M059J (cell line): ENCODE results near the gene WLS. TPM values are rescaled to one million over a fixed set of nuclear protein-coding genes. Genes with fewer than 3 reads are reported as not detected.

Source experiments
- DNase-seq: peaks from one replicate; pipeline ENCODE4 v3.0.0-alpha.2; 2012; ENCODE audit warnings: low read depth
- total RNA-seq: library from RNA; depleted of rRNA; stranded (reverse); fragments of >200 nt; shearing (Covaris generic); gene quantifications from 2 replicates; pipeline ENCODE4 v1.2.3, GENCODE V29; 2014; rRNA removed

WLS gene
- total RNA-seq, 1 experiment from 2014 or later = 47.3 TPM

DNA sequence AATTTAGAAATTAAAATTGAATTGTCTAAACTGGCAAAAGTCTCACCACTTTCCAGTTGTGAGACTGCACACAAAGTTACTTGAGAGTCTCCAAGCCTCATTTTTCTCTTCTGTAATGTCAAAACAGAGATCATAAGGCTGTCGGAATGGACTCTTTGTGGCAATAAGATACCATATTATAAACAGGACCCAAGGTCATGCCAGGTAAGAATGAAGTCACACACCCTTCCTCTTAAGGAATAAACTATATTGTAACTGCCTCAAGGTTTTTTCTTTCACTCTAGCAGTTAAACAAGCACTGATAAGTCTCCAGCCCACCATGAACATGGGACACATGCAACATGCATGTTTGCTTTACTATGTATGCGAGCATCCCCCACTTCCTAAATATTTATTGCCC lies 131.8 kb downstream of the WLS start:
- DNase-seq = no peak

DNA sequence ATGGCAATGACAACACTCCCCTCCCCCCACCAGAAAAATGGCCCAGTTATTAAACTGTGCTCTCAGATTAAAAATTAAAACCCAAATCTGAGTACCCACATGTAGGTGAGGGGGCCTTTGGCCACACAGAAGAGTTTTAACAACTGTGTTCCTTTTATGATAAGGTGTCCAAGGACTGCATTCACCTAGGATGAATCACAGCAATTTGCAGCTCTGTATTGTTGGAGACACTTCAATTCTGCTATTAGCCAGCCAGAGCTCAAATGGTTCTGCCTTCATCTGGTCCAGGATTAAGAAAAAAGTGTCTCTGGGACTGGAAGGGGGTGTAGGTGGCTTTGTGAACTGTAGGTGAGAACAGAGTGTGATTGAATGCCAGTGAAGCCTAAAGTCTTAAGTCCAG lies 138.6 kb downstream of the WLS start:
- DNase-seq = peak; percentile 63

DNA sequence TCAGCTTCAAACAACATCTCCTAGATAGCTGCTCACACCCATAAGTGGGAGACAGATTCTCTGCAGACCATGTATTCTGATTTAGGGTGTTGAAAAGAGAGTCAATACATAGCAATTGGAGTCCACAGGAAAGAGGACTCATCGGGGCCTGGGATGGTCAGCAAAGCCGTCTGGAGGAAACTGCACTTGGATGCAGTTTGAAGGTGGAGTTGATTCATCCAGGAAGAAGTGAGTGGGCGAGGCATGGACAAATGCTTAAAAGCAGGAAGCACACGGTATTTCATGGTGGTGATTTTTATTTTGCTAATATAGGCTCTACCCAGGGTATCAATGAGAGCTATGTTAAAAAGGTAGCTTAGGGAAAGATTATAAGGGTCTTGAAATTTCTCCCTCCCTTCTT lies 145.1 kb downstream of the WLS start:
- peak; percentile 7 for DNase-seq

DNA sequence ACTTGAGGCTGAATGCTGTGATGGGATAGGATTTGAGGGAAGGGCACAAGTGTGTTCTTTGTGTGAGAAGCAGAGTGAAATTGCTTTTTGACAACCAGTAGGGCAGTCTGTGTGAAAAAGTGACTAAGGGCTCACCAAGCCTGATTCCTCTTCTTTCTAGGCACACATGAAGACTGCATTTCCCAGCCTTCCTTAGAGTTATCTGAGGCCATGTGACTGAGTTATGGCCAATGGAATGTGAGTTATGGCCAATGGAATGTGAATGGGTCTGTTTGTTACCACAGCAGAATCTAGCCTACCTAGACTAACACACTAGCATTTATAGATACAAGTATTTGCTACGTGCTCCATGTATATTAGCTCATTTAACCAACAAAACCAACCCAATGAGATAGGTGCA lies 146.6 kb downstream of the WLS start:
- no peak for DNase-seq

DNA sequence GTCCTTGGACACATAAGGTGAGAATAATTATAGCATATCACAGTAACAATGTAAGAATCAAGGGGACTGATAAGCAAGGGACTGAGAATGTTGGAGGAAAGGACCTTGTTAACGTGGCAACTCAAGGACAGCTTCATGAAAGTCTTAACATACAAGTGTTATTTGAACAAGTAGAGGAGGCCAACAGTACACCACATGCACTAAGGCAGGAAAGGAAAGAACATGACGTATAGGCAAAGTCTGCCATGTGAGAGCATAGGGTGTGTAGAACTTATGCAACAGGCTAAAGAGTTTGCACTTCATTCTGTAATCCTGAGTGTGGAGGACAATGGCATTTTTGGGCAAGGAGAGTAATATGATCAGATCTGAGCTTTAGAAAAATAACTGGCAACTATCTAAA lies 148.6 kb downstream of the WLS start:
- no peak for DNase-seq

DNA sequence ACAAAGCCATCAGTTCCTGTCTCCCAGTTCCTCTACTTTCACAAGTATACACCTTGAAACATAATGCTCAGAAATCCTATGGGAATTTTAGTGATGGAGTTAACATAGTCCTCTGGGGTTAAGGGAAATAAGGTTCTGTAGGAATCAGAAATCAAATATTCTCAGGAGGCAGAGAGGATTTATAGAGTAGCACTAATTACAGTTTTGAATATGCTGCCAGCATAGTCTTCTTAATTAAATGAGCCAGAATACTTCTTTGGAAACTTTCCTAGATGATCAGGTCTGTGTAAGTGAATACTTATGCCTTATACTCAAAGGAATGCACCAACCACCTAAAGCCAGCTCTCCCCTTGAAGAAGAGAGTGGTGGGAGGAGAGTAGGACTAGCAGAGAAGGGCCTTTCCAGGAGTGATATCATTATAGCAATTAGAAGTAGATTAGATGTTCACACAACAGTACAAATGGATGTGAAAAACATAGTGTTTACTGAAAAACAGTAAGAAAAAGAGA lies 150.5 kb downstream of the WLS start:
- DNase-seq = no peak

DNA sequence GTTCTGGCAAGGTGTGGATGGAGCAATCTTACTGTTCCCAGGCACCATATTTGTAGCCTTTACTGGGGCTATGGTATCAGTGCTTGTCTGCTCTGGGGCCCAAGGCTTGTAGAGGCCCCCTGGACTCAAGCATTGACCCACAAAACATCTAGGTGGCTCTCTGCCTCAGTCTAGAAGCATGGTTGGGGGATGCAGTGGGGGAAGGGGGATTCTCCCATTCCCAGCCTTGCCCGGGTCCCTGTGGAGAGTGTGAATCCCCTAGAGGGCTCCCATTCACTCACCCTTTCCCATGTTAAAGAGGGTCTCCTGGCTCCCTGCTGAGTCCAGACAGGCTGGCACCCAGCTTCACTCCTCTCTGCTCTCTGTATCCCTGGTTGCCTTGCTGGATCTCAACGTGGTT lies 153.7 kb downstream of the WLS start:
- no peak for DNase-seq

Other genes starting within 250 kb of the WLS start
- 1.6 and 2.0 TPM in 2 replicates for gene DIRAS3, start 181.9 kb downstream of the WLS start, total RNA-seq
- gene RPE65, start 217.4 kb upstream of the WLS start, total RNA-seq = not detected in 2 replicates